Memory B cell (primary cell): ENCODE measurements around the gene DDX5.
"Not testable (repeated sequence)": the region's sequence is repeated elsewhere in the genome, so short reads cannot be mapped to it uniquely, and the experiment has no call there.

Source experiments
- ATAC-seq: fragments of 150-1000 bp; cut with Tn5 transposase; 2 replicates; pipeline ENCODE4 v1.10.0; 2021; ENCODE audit warnings: low read depth, mild to moderate bottlenecking, moderate library complexity
- DNase-seq, 2 donors: peaks; one replicate each; pipeline ENCODE4 v3.0.0; 2022; ENCODE audit warnings: low spot score in 2 of 2
- H3K27ac Mint-ChIP-seq: one replicate; pipeline ENCODE4 v1.8.0; 2022; ENCODE audit warnings: mild to moderate bottlenecking, moderate library complexity, mixed read lengths
- H3K27me3 Mint-ChIP-seq: one replicate; pipeline ENCODE4 v1.8.0; 2022; ENCODE audit warnings: mixed read lengths
- H3K36me3 Mint-ChIP-seq: one replicate; pipeline ENCODE4 v1.8.0; 2022; ENCODE audit warnings: mild to moderate bottlenecking, mixed read lengths
- H3K4me1 Mint-ChIP-seq: one replicate; pipeline ENCODE4 v1.8.0; 2022; ENCODE audit warnings: mixed read lengths
- H3K4me3 Mint-ChIP-seq: one replicate; pipeline ENCODE4 v1.8.0; 2022; ENCODE audit warnings: mild to moderate bottlenecking, moderate library complexity, mixed read lengths
- H3K9me3 Mint-ChIP-seq: one replicate; pipeline ENCODE4 v1.8.0; 2022; ENCODE audit warnings: mixed read lengths

DDX5 gene

GRCh38 chr17:64503821-64504768 lies 2.0 kb downstream of the DDX5 start:
- DNase-seq (no peak), ATAC-seq (no peak)
- Mint-ChIP-seq H3K4me3 (peak overlapping the region; percentile 100), H3K36me3 (peaks cover 50% of the 10 kb centered on the region), H3K4me1 (peaks cover 43% of the 10 kb centered on the region), H3K27me3 (no peaks in the 10 kb centered on the region), H3K9me3 (no peaks in the 10 kb centered on the region), H3K27ac (peak overlapping the region; percentile 100)

GRCh38 chr17:64503341-64503740 lies 2.7 kb downstream of the DDX5 start:
- peaks cover 40% of the 10 kb centered on the region for H3K4me1 Mint-ChIP-seq
- no peak overlapping the region for H3K4me3 Mint-ChIP-seq
- peak overlapping the region; percentile 88 for H3K27ac Mint-ChIP-seq

GRCh38 chr17:64502809-64503208 lies 3.3 kb downstream of the DDX5 start:
- DNase-seq: no peak
- Mint-ChIP-seq H3K36me3 (peaks cover 48% of the 10 kb centered on the region), H3K27me3 (no peaks in the 10 kb centered on the region), H3K9me3 (no peaks in the 10 kb centered on the region), H3K27ac (peak overlapping the region; percentile 88), H3K4me3 (no peak overlapping the region), H3K4me1 (peaks cover 40% of the 10 kb centered on the region)
- ATAC-seq: no peak

More at GRCh38 chr17:64503341-64503740, 2.7 kb downstream of the DDX5 start:
- ATAC-seq (no peak), DNase-seq (no peak)
- Mint-ChIP-seq H3K9me3 (no peaks in the 10 kb centered on the region), H3K36me3 (peaks cover 48% of the 10 kb centered on the region), H3K27me3 (no peaks in the 10 kb centered on the region)

- H3K27me3 Mint-ChIP-seq: no peaks in the 10 kb centered on the region
- peaks cover 48% of the 10 kb centered on the region for H3K36me3 Mint-ChIP-seq
- H3K4me1 Mint-ChIP-seq: peaks cover 39% of the 10 kb centered on the region
- H3K27ac Mint-ChIP-seq: peak overlapping the region; percentile 88
- DNase-seq (no peak), ATAC-seq (no peak)
- no peak overlapping the region for H3K4me3 Mint-ChIP-seq
- no peaks in the 10 kb centered on the region for H3K9me3 Mint-ChIP-seq
Measured at GRCh38 chr17:64502021-64502420, 4.1 kb downstream of the DDX5 start.

GRCh38 chr17:64500862-64501765 lies 5.0 kb downstream of the DDX5 start:
- peaks cover 41% of the 10 kb centered on the region for H3K4me1 Mint-ChIP-seq
- no peak for ATAC-seq
- peak in 1 of 2 donors; percentile 16 for DNase-seq
- H3K9me3 Mint-ChIP-seq: no peaks in the 10 kb centered on the region
- H3K27ac Mint-ChIP-seq: peak overlapping the region; percentile 88
- no peak overlapping the region for H3K4me3 Mint-ChIP-seq
- H3K27me3 Mint-ChIP-seq: no peaks in the 10 kb centered on the region
- peaks cover 48% of the 10 kb centered on the region for H3K36me3 Mint-ChIP-seq

GRCh38 chr17:64500487-64500859 lies 5.6 kb downstream of the DDX5 start:
- Mint-ChIP-seq H3K27ac (peak overlapping the region; percentile 88), H3K4me3 (no peak overlapping the region), H3K9me3 (no peaks in the 10 kb centered on the region), H3K4me1 (peaks cover 43% of the 10 kb centered on the region), H3K36me3 (peaks cover 43% of the 10 kb centered on the region), H3K27me3 (no peaks in the 10 kb centered on the region)
- no peak for ATAC-seq
- DNase-seq: no peak

GRCh38 chr17:64499805-64500486 lies 6.1 kb downstream of the DDX5 start:
- Mint-ChIP-seq H3K4me3 (no peak overlapping the region), H3K27me3 (no peaks in the 10 kb centered on the region), H3K4me1 (peaks cover 42% of the 10 kb centered on the region), H3K9me3 (no peaks in the 10 kb centered on the region), H3K36me3 (peaks cover 40% of the 10 kb centered on the region), H3K27ac (peak overlapping the region; percentile 88)
- peak in 1 of 2 donors; percentile 14 for DNase-seq
- ATAC-seq: no peak

GRCh38 chr17:64498308-64499203 lies 7.5 kb downstream of the DDX5 start:
- no peaks in the 10 kb centered on the region for H3K9me3 Mint-ChIP-seq
- H3K36me3 Mint-ChIP-seq: peaks cover 32% of the 10 kb centered on the region
- DNase-seq (no peak), ATAC-seq (no peak)
- H3K4me1 Mint-ChIP-seq: peaks cover 49% of the 10 kb centered on the region
- no peak overlapping the region for H3K4me3 Mint-ChIP-seq
- H3K27ac Mint-ChIP-seq: peak overlapping the region; percentile 88
- H3K27me3 Mint-ChIP-seq: no peaks in the 10 kb centered on the region

GRCh38 chr17:64497565-64498035 lies 8.5 kb downstream of the DDX5 start:
- H3K4me3 Mint-ChIP-seq: peak overlapping the region; percentile 99
- H3K9me3 Mint-ChIP-seq: no peaks in the 10 kb centered on the region
- H3K27ac Mint-ChIP-seq: peak overlapping the region; percentile 88
- peaks cover 42% of the 10 kb centered on the region for H3K4me1 Mint-ChIP-seq
- DNase-seq: no peak
- H3K27me3 Mint-ChIP-seq: no peaks in the 10 kb centered on the region
- peaks cover 25% of the 10 kb centered on the region for H3K36me3 Mint-ChIP-seq
- ATAC-seq: peak; percentile 1

- Mint-ChIP-seq H3K27me3 (no peaks in the 10 kb centered on the region), H3K9me3 (no peaks in the 10 kb centered on the region), H3K4me3 (peak within 1 kb of the TSS; percentile 99), H3K4me1 (peaks cover 38% of the 10 kb centered on the region), H3K27ac (peak within 1 kb of the TSS; percentile 88), H3K36me3 (peaks cover 20% of the 10 kb centered on the region)
- ATAC-seq (peak; percentile 80), DNase-seq (peak; percentile 89 to 92)
Measured at GRCh38 chr17:64496786-64497564, 9.1 kb downstream of the DDX5 start, which contains the start of gene POLG2. Gene POLG2, minus strand, starts transcription at chr17:64497054. Its CDS starts 86 bp downstream, at chr17:64496968.

- Mint-ChIP-seq H3K36me3 (peaks cover 18% of the 10 kb centered on the region), H3K9me3 (no peaks in the 10 kb centered on the region), H3K27ac (peak overlapping the region; percentile 88), H3K4me1 (peaks cover 33% of the 10 kb centered on the region), H3K27me3 (no peaks in the 10 kb centered on the region), H3K4me3 (peak overlapping the region; percentile 99)
- ATAC-seq (no peak), DNase-seq (no peak)
Measured at GRCh38 chr17:64496348-64496785, 9.7 kb downstream of the DDX5 start.

- Mint-ChIP-seq H3K27ac (peak overlapping the region; percentile 50), H3K4me3 (peak overlapping the region; percentile 99), H3K4me1 (peaks cover 27% of the 10 kb centered on the region), H3K36me3 (peaks cover 12% of the 10 kb centered on the region)
- H3K9me3 Mint-ChIP-seq, DNase-seq, H3K27me3 Mint-ChIP-seq, ATAC-seq: not testable (repeated sequence)
Measured at GRCh38 chr17:64495300-64495699, 10.8 kb downstream of the DDX5 start.
